ENCODE measurements around the gene PAPSS2. TPM values are rescaled to one million over a fixed set of nuclear protein-coding genes. Genes with fewer than 3 reads are reported as not detected.
A peak's percentile ranks its signal among the peaks of the same experiment; 100 is the strongest.

PAPSS2 gene
- total and polyA plus RNA-seq, 2 experiments from 2014 or later: 13.2 to 19.6 TPM

- Histone ChIP-seq H3K36me3 (ENCODE audit: insufficient read depth) (no peaks in the 10 kb centered on the region), H3K27me3 (ENCODE audit: insufficient read depth) (no peaks in the 10 kb centered on the region), H3K4me1 (ENCODE audit: insufficient read depth) (no peaks in the 10 kb centered on the region), H4K20me1 (replicated peaks; ENCODE audit: insufficient read depth) (no peaks in the 10 kb centered on the region; the same call in 1 of the 2 replicates), H3K9me2 (ENCODE audit: insufficient read depth) (no peaks in the 10 kb centered on the region), H3K27ac (ENCODE audit: low read depth) (no peak overlapping the region), H3F3A (replicated peaks; ENCODE audit: low read depth) (no peaks in the 10 kb centered on the region), H3K4me3 (no peak overlapping the region), H2AFZ (no peak overlapping the region), H3K79me2 (replicated peaks; ENCODE audit: insufficient read depth) (no peaks in the 10 kb centered on the region), H3K4me2 (no peak overlapping the region)
- Mint-ChIP-seq H3K4me3 (no peak overlapping the region), H3K9me3 (no peaks in the 10 kb centered on the region), H3K4me1 (0 out of 3 replicates have a peak, but pooled peaks cover 4% of the 10 kb centered on the region), H3K36me3 (ENCODE audit: low read depth) (no peaks in the 10 kb centered on the region), H3K27me3 (ENCODE audit: insufficient read depth, low read depth, poor library complexity) (peaks cover 4% of the 10 kb centered on the region), H3K27ac (peak overlapping the region; percentile 8; the same call in 1 of the 2 replicates)
- DNase-seq (ENCODE audit: low spot score) (no peak), ATAC-seq (no peak)
- TF ChIP-seq JUNB (IDR thresholded peaks at IDR 0.05; ENCODE audit: unreplicated experiment) (no peak), EZH2 (IDR thresholded peaks at IDR 0.05; ENCODE audit: low read depth, unreplicated experiment) (no peak), ZNF114 (CRISPR knock-in tag; IDR thresholded peaks at IDR 0.05) (no peak), NANOG (IDR thresholded peaks at IDR 0.05; ENCODE audit: borderline replicate concordance) (no peak)
Observed at GRCh38 chr10:87706731-87707130, 47.1 kb downstream of the PAPSS2 start.

GRCh38 chr10:87707254-87707653 is 47.6 kb downstream of the PAPSS2 start:
- ATAC-seq: no peak
- Mint-ChIP-seq H3K4me3 (no peak overlapping the region), H3K27ac (no peak overlapping the region), H3K4me1 (0 out of 3 replicates have a peak, but pooled peaks cover 4% of the 10 kb centered on the region), H3K36me3 (ENCODE audit: low read depth) (no peaks in the 10 kb centered on the region), H3K27me3 (ENCODE audit: insufficient read depth, low read depth, poor library complexity) (peaks cover 4% of the 10 kb centered on the region), H3K9me3 (no peaks in the 10 kb centered on the region)
- Histone ChIP-seq H3K27me3 (ENCODE audit: insufficient read depth) (no peaks in the 10 kb centered on the region), H3K4me1 (ENCODE audit: insufficient read depth) (no peaks in the 10 kb centered on the region), H3K79me2 (replicated peaks; ENCODE audit: insufficient read depth) (no peaks in the 10 kb centered on the region), H3K36me3 (ENCODE audit: insufficient read depth) (no peaks in the 10 kb centered on the region), H2AFZ (no peak overlapping the region), H4K20me1 (replicated peaks; ENCODE audit: insufficient read depth) (no peaks in the 10 kb centered on the region; the same call in 1 of the 2 replicates), H3K9me2 (ENCODE audit: insufficient read depth) (no peaks in the 10 kb centered on the region), H3F3A (replicated peaks; ENCODE audit: low read depth) (no peaks in the 10 kb centered on the region), H3K4me2 (no peak overlapping the region), H3K27ac (ENCODE audit: low read depth) (no peak overlapping the region), H3K4me3 (no peak overlapping the region)
- DNase-seq (ENCODE audit: low spot score): no peak
- TF ChIP-seq STAT1 (IDR thresholded peaks at IDR 0.05; ENCODE audit: unreplicated experiment) (no peak), NANOG (IDR thresholded peaks at IDR 0.05; ENCODE audit: borderline replicate concordance) (no peak), EZH2 (IDR thresholded peaks at IDR 0.05; ENCODE audit: low read depth, unreplicated experiment) (no peak), REST (IDR thresholded peaks at IDR 0.05; ENCODE audit: unreplicated experiment) (no peak), CTCF (conservative IDR thresholded peaks at IDR 0.05; ENCODE audit: low read depth in 2 of 2) (no peak), ZNF462 (CRISPR knock-in tag; IDR thresholded peaks at IDR 0.05) (no peak), EZH2phosphoT487 (IDR thresholded peaks at IDR 0.05; ENCODE audit: unreplicated experiment) (no peak), ZNF114 (CRISPR knock-in tag; IDR thresholded peaks at IDR 0.05) (no peak), JUNB (IDR thresholded peaks at IDR 0.05; ENCODE audit: unreplicated experiment) (no peak), ZNF331 (CRISPR knock-in tag; IDR thresholded peaks at IDR 0.05; ENCODE audit: low read depth) (no peak)

All from GM23338 (cell line).